Kidney capillary endothelial cell (primary cell): ENCODE data around the gene TOMM40.
A peak's percentile ranks its signal among the peaks of the same experiment; 100 is the strongest.
"Not testable (repeated sequence)": the region's sequence is repeated elsewhere in the genome, so short reads cannot be mapped to it uniquely, and the experiment has no call there.

Experiments
- DNase-seq: peaks from one replicate; pipeline ENCODE4 v3.0.0-alpha.2; 2018; ENCODE audit warnings: low spot score

Gene TOMM40

GRCh38 chr19:44897835-44898234 lies 6.8 kb downstream of the TOMM40 start:
- DNase-seq, result no peak

GRCh38 chr19:44900328-44901244 lies 9.5 kb downstream of the TOMM40 start:
- DNase-seq, result no peak

GRCh38 chr19:44903216-44903601 lies 12.2 kb downstream of the TOMM40 start:
- no peak for DNase-seq

GRCh38 chr19:44903602-44904425 lies 12.8 kb downstream of the TOMM40 start:
- no peak for DNase-seq

GRCh38 chr19:44904426-44904994 lies 13.5 kb downstream of the TOMM40 start:
- DNase-seq, result no peak

GRCh38 chr19:44905437-44906160 lies 14.5 kb downstream of the TOMM40 start, which contains the start of gene APOE:
APOE (plus strand) TSS chr19:44905796; CDS start chr19:44906625, 829 bp downstream.
- no peak for DNase-seq

GRCh38 chr19:44907613-44908012 lies 16.6 kb downstream of the TOMM40 start:
- no peak for DNase-seq

- no peak for DNase-seq
Measured at GRCh38 chr19:44908074-44908835, 17.2 kb downstream of the TOMM40 start.

- DNase-seq, result no peak
Measured at GRCh38 chr19:44908836-44909261, 17.8 kb downstream of the TOMM40 start.

GRCh38 chr19:44909775-44910174 lies 18.7 kb downstream of the TOMM40 start:
- no peak for DNase-seq

GRCh38 chr19:44911896-44912295 lies 20.8 kb downstream of the TOMM40 start:
- DNase-seq, result not testable (repeated sequence)

- DNase-seq, result no peak
Measured at GRCh38 chr19:44912854-44913253, 21.8 kb downstream of the TOMM40 start.

- DNase-seq, result not testable (repeated sequence)
Measured at GRCh38 chr19:44913512-44914432, 22.7 kb downstream of the TOMM40 start.

GRCh38 chr19:44914433-44915206 lies 23.6 kb downstream of the TOMM40 start, which contains the start of gene APOC1:
APOC1 (plus strand) TSS chr19:44914608; CDS start chr19:44914892, 284 bp downstream.
- DNase-seq, result peak; percentile 72

- no peak for DNase-seq
Measured at GRCh38 chr19:44924243-44924725, 33.2 kb downstream of the TOMM40 start.

GRCh38 chr19:44925114-44925891 lies 34.2 kb downstream of the TOMM40 start:
- DNase-seq, result no peak

- DNase-seq, result not testable (repeated sequence)
Measured at GRCh38 chr19:44926245-44927077, 35.4 kb downstream of the TOMM40 start.
